Measurements from ENCODE around the gene SIGLEC5. TPM values are rescaled to one million over a fixed set of nuclear protein-coding genes. Genes with fewer than 3 reads are reported as not detected.
A peak's percentile ranks its signal among the peaks of the same experiment; 100 is the strongest.

Gene SIGLEC5
- total and polyA plus RNA-seq, 4 donors: 1.6 to 2.2 TPM; not detected in 2

- H3K9me3 ChIP-seq (ENCODE audit: control insufficient read depth in 4 of 4, insufficient read depth in 3 of 4, low read length in 3 of 4): peaks cover 0 to 1% (median 0%) of the 10 kb centered on the region in 4 donors
- peaks cover 0 to 11% (median 3%) of the 10 kb centered on the region in 4 donors for H3K36me3 ChIP-seq (ENCODE audit: control insufficient read depth in 4 of 4, insufficient read depth in 4 of 4, low read length in 4 of 4)
- H3K9ac ChIP-seq (ENCODE audit: insufficient read depth in 1 of 2, low read length in 2 of 2): peak within 1 kb of the TSS; percentile 66
- TF ChIP-seq, protein P1, sequence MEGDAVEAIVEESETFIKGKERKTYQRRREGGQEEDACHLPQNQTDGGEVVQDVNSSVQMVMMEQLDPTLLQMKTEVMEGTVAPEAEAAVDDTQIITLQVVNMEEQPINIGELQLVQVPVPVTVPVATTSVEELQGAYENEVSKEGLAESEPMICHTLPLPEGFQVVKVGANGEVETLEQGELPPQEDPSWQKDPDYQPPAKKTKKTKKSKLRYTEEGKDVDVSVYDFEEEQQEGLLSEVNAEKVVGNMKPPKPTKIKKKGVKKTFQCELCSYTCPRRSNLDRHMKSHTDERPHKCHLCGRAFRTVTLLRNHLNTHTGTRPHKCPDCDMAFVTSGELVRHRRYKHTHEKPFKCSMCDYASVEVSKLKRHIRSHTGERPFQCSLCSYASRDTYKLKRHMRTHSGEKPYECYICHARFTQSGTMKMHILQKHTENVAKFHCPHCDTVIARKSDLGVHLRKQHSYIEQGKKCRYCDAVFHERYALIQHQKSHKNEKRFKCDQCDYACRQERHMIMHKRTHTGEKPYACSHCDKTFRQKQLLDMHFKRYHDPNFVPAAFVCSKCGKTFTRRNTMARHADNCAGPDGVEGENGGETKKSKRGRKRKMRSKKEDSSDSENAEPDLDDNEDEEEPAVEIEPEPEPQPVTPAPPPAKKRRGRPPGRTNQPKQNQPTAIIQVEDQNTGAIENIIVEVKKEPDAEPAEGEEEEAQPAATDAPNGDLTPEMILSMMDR (IDR thresholded peaks at IDR 0.05; ENCODE audit: control extremely low read depth, extremely low read depth): no peak
- 0% methylated on average over 30 of the region's 30 CpGs for WGBS, 2 donors
- peaks cover 0 to 11% (median 0%) of the 10 kb centered on the region in 3 donors for H3K27me3 ChIP-seq (ENCODE audit: control insufficient read depth in 3 of 3, insufficient read depth in 3 of 3, low read length in 2 of 3)
- peak; percentile 92 for ATAC-seq (ENCODE audit: insufficient read depth, low FRiP score)
- peaks cover 6 to 13% (median 11%) of the 10 kb centered on the region in 5 donors for H3K4me1 ChIP-seq (ENCODE audit: control insufficient read depth in 5 of 5, insufficient read depth in 5 of 5, low read length in 5 of 5)
- peak; percentile 96 to 99 (median 99) for DNase-seq
- peak within 1 kb of the TSS; percentile 73 for H3K4me3 ChIP-seq
- peak within 1 kb of the TSS; percentile 61 to 71 for H3K27ac ChIP-seq (ENCODE audit: low read depth in 1 of 2, low read length in 1 of 2)
These were observed 59.1 kb downstream of the SIGLEC5 start, which contains the start of gene ZNF175 for GRCh38 chr19:51570962-51571575. TSS of gene ZNF175 (plus strand) at chr19:51571283. CDS start at chr19:51573330, 2,047 bp downstream.

- Histone ChIP-seq H3K4me1 (ENCODE audit: control insufficient read depth in 5 of 5, insufficient read depth in 5 of 5, low read length in 5 of 5) (peaks cover 6 to 13% (median 11%) of the 10 kb centered on the region in 5 donors), H3K27me3 (ENCODE audit: control insufficient read depth in 3 of 3, insufficient read depth in 3 of 3, low read length in 2 of 3) (peaks cover 0 to 11% (median 6%) of the 10 kb centered on the region in 3 donors), H3K27ac (ENCODE audit: low read depth in 1 of 2, low read length in 1 of 2) (no peak overlapping the region), H3K9ac (ENCODE audit: insufficient read depth in 1 of 2, low read length in 2 of 2) (no peak overlapping the region), H3K36me3 (ENCODE audit: control insufficient read depth in 4 of 4, insufficient read depth in 4 of 4, low read length in 4 of 4) (peaks cover 0 to 4% (median 3%) of the 10 kb centered on the region in 4 donors), H3K9me3 (ENCODE audit: control insufficient read depth in 4 of 4, insufficient read depth in 3 of 4, low read length in 3 of 4) (peaks cover 0 to 1% (median 0%) of the 10 kb centered on the region in 4 donors), H3K4me3 (no peak overlapping the region)
- 88 to 100% methylated on average over 1 of the region's 1 CpG for WGBS, 2 donors
- ATAC-seq (ENCODE audit: insufficient read depth, low FRiP score) (no peak), DNase-seq (no peak)
- TF ChIP-seq, protein P1 (IDR thresholded peaks at IDR 0.05; ENCODE audit: control extremely low read depth, extremely low read depth): no peak
These were observed 61.7 kb downstream of the SIGLEC5 start for GRCh38 chr19:51568456-51568855.

GRCh38 chr19:51567583-51567982 lies 62.6 kb downstream of the SIGLEC5 start:
- TF ChIP-seq, protein P1 (IDR thresholded peaks at IDR 0.05; ENCODE audit: control extremely low read depth, extremely low read depth): no peak
- ATAC-seq (ENCODE audit: insufficient read depth, low FRiP score): no peak
- DNase-seq: no peak
- H3K36me3 ChIP-seq (ENCODE audit: control insufficient read depth in 4 of 4, insufficient read depth in 4 of 4, low read length in 4 of 4): no peaks in the 10 kb centered on the region
- H3K9me3 ChIP-seq (ENCODE audit: control insufficient read depth in 4 of 4, insufficient read depth in 3 of 4, low read length in 3 of 4): peaks cover 0 to 1% (median 0%) of the 10 kb centered on the region in 4 donors
- H3K27me3 ChIP-seq (ENCODE audit: control insufficient read depth in 3 of 3, insufficient read depth in 3 of 3, low read length in 2 of 3): peaks cover 0 to 11% (median 6%) of the 10 kb centered on the region in 3 donors
- no peak overlapping the region for H3K27ac ChIP-seq (ENCODE audit: low read depth in 1 of 2, low read length in 1 of 2)
- no peak overlapping the region for H3K4me3 ChIP-seq
- H3K4me1 ChIP-seq (ENCODE audit: control insufficient read depth in 5 of 5, insufficient read depth in 5 of 5, low read length in 5 of 5): peaks cover 6 to 12% (median 10%) of the 10 kb centered on the region in 5 donors
- WGBS, 2 donors: 82 to 89% methylated on average over 4 of the region's 4 CpGs
- no peak overlapping the region for H3K9ac ChIP-seq (ENCODE audit: insufficient read depth in 1 of 2, low read length in 2 of 2)
